ENCODE measurements around the gene GCC2. TPM values are rescaled to one million over a fixed set of nuclear protein-coding genes. Genes with fewer than 3 reads are reported as not detected.

Gene GCC2
- total and polyA plus RNA-seq, 2 of the 13 experiments (the other 11 are each of a cell fraction or from before 2014, with no cell fraction given), result 17.6 to 22.5 TPM

GRCh38 chr2:108448678-108449409 is at the start of gene GCC2 (continued):
- TF ChIP-seq AHDC1 (CRISPR knock-in tag; IDR thresholded peaks at IDR 0.05; ENCODE audit: borderline replicate concordance) (peak; percentile 49; the same call in 1 of the 2 replicates), ZNF576 (CRISPR knock-in tag; IDR thresholded peaks at IDR 0.05) (no peak), ZNF768 (CRISPR knock-in tag; IDR thresholded peaks at IDR 0.05) (peak; percentile 80; the same call in 1 of the 2 replicates), HOMEZ (CRISPR knock-in tag; IDR thresholded peaks at IDR 0.05; ENCODE audit: low read depth) (peak; percentile 76), SRSF9 (IDR thresholded peaks at IDR 0.05; ENCODE audit: borderline replicate concordance, insufficient read depth, low read depth, low read length, poor library complexity, severe bottlenecking) (no peak), ZNF878 (CRISPR knock-in tag; IDR thresholded peaks at IDR 0.05) (no peak), ZNF580 (CRISPR knock-in tag; IDR thresholded peaks at IDR 0.05; ENCODE audit: borderline replicate concordance, low read depth) (peak; percentile 86; the same call in 1 of the 2 replicates), SMC3 (IDR thresholded peaks at IDR 0.05; ENCODE audit: low read length) (no peak), ZNF589 (CRISPR knock-in tag; conservative IDR thresholded peaks at IDR 0.05) (peak; percentile 94), AKNA (CRISPR knock-in tag; IDR thresholded peaks at IDR 0.05; ENCODE audit: borderline replicate concordance) (no peak; the same call in 1 of the 2 replicates), ZNF205 (CRISPR knock-in tag; IDR thresholded peaks at IDR 0.05) (peak; percentile 77; the same call in 1 of the 2 replicates), ATF1 (CRISPR knock-in tag; IDR thresholded peaks at IDR 0.05) (peak; percentile 92), ZFP36 (IDR thresholded peaks at IDR 0.05; ENCODE audit: borderline replicate concordance, low read depth, low read length, partially characterized antibody) (peak; percentile 59)
